ENCODE measurements around the gene MIS18BP1.
A peak's percentile ranks its signal among the peaks of the same experiment; 100 is the strongest.

Gene MIS18BP1

DNA sequence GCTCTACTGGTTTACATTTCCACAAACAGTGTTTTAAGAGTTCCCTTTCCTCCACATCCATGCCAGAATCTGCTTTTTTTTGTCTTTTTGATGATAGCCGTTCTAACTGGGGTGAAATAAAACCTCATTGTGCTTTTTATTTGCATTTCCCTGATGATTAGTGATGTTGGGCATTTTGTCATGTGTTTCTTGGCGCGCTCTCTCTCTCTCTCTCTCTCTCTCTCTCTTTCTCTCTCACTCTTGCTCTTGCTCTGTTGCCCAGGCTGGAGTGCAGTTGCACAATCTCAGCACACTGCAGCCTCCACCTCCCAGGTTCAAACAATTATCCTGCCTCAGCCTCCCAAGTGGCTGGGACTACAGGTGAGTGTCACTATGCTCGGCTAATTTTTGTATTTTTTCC lies 9.6 kb upstream of the MIS18BP1 start:
- Histone ChIP-seq H3K9ac (ENCODE audit: low read length) (no peak overlapping the region), H3K4me3 (ENCODE audit: low read depth, low read length) (no peak overlapping the region), H3K9me3 (ENCODE audit: control insufficient read depth, insufficient read depth, low read depth, low read length) (peaks cover 13% of the 10 kb centered on the region; the same call in 1 of the 2 replicates), H3K27ac (ENCODE audit: low read depth, low read length) (no peak overlapping the region), H3K27me3 (ENCODE audit: control insufficient read depth, insufficient read depth, low read length) (no peaks in the 10 kb centered on the region), H3K36me3 (ENCODE audit: control insufficient read depth, insufficient read depth, low read length) (no peaks in the 10 kb centered on the region), H3K4me1 (ENCODE audit: control insufficient read depth, insufficient read depth, low read length) (no peaks in the 10 kb centered on the region)

DNA sequence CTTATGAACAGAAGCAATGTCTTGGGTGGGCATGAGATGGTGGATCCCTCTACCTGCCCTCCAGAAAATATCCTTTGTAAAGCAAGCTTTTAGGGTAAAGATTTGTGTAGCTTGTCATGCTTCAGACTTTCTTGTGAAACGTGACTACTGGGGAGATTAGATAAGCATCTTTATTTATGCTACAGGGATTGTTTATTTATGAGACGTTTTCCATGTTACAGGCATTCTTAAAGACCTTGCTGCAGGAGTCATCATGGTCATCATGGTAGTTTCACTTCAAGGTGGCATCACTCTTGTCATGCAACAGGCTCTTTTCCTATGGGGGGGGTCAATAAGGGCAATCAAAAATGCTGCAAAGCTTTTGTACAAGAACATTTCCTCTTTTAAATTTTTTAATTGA lies 8.2 kb upstream of the MIS18BP1 start:
- Histone ChIP-seq H3K4me3 (ENCODE audit: low read depth, low read length) (no peak overlapping the region), H3K4me1 (ENCODE audit: control insufficient read depth, insufficient read depth, low read length) (no peaks in the 10 kb centered on the region), H3K9ac (ENCODE audit: low read length) (no peak overlapping the region), H3K27ac (ENCODE audit: low read depth, low read length) (no peak overlapping the region), H3K36me3 (ENCODE audit: control insufficient read depth, insufficient read depth, low read length) (no peaks in the 10 kb centered on the region), H3K27me3 (ENCODE audit: control insufficient read depth, insufficient read depth, low read length) (no peaks in the 10 kb centered on the region), H3K9me3 (ENCODE audit: control insufficient read depth, insufficient read depth, low read depth, low read length) (peaks cover 19% of the 10 kb centered on the region; the same call in 1 of the 2 replicates)

DNA sequence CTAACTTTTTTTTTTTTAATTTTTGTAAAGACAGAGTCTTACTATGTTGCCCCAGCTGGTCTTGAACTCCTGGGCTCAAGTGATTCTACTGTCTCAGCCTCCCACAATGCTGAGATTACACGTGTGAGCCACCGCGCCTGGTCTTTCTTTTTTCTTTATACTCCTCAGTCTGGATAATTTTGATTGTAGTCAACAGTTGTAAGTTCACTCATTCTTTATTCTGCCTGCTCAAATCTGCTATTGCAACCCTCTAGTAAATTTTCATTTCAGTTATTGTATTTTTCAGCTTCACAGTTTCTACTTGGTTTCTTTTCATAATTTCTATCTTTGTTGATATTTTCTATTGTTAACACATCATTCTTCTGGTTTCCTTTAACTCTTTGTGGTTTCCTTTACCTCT lies 5.8 kb upstream of the MIS18BP1 start:
- Histone ChIP-seq H3K4me3 (ENCODE audit: low read depth, low read length) (no peak overlapping the region), H3K9ac (ENCODE audit: low read length) (no peak overlapping the region), H3K27me3 (ENCODE audit: control insufficient read depth, insufficient read depth, low read length) (no peaks in the 10 kb centered on the region), H3K27ac (ENCODE audit: low read depth, low read length) (no peak overlapping the region), H3K4me1 (ENCODE audit: control insufficient read depth, insufficient read depth, low read length) (0 out of 2 replicates have a peak, but pooled peaks cover 2% of the 10 kb centered on the region), H3K36me3 (ENCODE audit: control insufficient read depth, insufficient read depth, low read length) (no peaks in the 10 kb centered on the region), H3K9me3 (ENCODE audit: control insufficient read depth, insufficient read depth, low read depth, low read length) (peaks cover 19% of the 10 kb centered on the region; the same call in 1 of the 2 replicates)

DNA sequence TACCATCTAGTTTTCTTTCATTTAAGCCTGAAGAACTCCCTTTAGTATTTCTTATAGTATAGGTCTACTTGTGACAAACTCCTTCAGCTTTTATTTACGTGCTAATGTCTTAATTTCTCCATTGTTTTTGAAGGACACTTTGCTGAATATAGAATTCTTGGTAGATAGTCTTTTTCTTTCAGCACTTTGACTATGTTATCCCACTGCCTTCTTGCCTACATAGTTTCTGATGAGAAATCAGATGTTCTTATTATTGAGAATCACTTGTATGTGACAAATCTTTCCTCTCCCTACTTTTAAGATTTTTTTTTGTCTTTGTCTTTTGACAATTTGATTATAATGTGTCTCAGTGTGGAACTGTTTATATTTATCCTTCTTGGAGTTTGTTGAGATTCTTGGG lies 5.1 kb upstream of the MIS18BP1 start:
- no peak overlapping the region for H3K9ac ChIP-seq (ENCODE audit: low read length)
- H3K27ac ChIP-seq (ENCODE audit: low read depth, low read length): no peak overlapping the region
- H3K9me3 ChIP-seq (ENCODE audit: control insufficient read depth, insufficient read depth, low read depth, low read length): peaks cover 22% of the 10 kb centered on the region; the same call in 1 of the 2 replicates
- H3K4me3 ChIP-seq (ENCODE audit: low read depth, low read length): no peak overlapping the region
- peaks cover 6% of the 10 kb centered on the region; the same call in 1 of the 2 replicates for H3K4me1 ChIP-seq (ENCODE audit: control insufficient read depth, insufficient read depth, low read length)
- no peaks in the 10 kb centered on the region for H3K27me3 ChIP-seq (ENCODE audit: control insufficient read depth, insufficient read depth, low read length)
- H3K36me3 ChIP-seq (ENCODE audit: control insufficient read depth, insufficient read depth, low read length): no peaks in the 10 kb centered on the region

DNA sequence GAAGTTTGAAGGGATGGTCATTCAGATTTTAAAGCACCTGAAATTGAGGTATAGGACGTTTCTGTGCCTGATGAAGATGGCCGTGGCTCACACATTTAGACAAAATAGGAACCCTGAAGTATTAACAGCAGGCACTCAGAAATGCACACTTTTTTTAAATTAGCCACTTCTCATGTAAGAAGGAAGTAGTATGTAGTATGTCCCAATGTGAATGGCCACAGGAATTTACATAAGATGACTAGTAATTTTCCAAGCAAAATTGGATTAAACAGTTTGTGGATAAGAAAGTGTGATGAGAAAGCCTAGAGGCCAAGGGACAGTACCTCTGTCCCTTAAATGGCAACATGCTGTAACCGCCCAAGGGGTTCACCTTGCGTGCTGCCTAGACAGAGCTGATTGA lies 1.8 kb upstream of the MIS18BP1 start:
- peaks cover 6% of the 10 kb centered on the region; the same call in 1 of the 2 replicates for H3K4me1 ChIP-seq (ENCODE audit: control insufficient read depth, insufficient read depth, low read length)
- no peaks in the 10 kb centered on the region for H3K36me3 ChIP-seq (ENCODE audit: control insufficient read depth, insufficient read depth, low read length)
- H3K4me3 ChIP-seq (ENCODE audit: low read depth, low read length): no peak overlapping the region
- H3K9me3 ChIP-seq (ENCODE audit: control insufficient read depth, insufficient read depth, low read depth, low read length): peaks cover 22% of the 10 kb centered on the region; the same call in 1 of the 2 replicates
- no peaks in the 10 kb centered on the region for H3K27me3 ChIP-seq (ENCODE audit: control insufficient read depth, insufficient read depth, low read length)
- no peak overlapping the region for H3K9ac ChIP-seq (ENCODE audit: low read length)
- H3K27ac ChIP-seq (ENCODE audit: low read depth, low read length): no peak overlapping the region

DNA sequence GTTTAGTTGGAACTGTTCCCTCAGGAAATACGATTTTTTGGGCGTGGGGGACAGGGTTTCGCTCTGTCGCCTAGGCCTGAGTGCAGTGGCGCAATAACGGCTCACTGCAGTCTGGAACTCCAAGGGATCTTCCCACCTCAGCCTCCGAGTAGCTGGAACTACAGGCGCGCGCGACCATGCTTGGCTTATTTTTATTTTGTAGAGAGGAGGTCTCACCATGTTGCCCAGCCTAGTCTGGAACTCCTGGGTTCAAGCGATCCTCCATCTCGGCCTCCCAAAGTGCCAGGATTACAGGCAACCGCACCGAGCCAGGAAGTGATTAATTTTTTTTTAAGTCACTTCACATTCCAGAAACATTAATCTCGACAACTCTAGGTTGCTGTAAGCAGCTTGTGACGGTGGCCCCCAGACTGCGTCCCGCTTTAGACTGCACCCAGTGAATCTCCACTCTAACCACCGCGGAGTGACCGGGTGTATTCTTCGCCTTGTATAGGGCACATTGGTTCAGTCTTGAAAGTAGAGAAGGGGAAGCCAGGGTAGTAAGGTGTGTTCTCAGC lies 830 bp upstream of the MIS18BP1 start:
- Histone ChIP-seq H3K9me3 (ENCODE audit: control insufficient read depth, insufficient read depth, low read depth, low read length) (peaks cover 20% of the 10 kb centered on the region; the same call in 1 of the 2 replicates), H3K4me3 (ENCODE audit: low read depth, low read length) (peak overlapping the region; percentile 94), H3K27me3 (ENCODE audit: control insufficient read depth, insufficient read depth, low read length) (no peaks in the 10 kb centered on the region), H3K4me1 (ENCODE audit: control insufficient read depth, insufficient read depth, low read length) (peaks cover 6% of the 10 kb centered on the region; the same call in 1 of the 2 replicates), H3K36me3 (ENCODE audit: control insufficient read depth, insufficient read depth, low read length) (no peaks in the 10 kb centered on the region), H3K27ac (ENCODE audit: low read depth, low read length) (peak overlapping the region; percentile 88), H3K9ac (ENCODE audit: low read length) (peak overlapping the region; percentile 80)

DNA sequence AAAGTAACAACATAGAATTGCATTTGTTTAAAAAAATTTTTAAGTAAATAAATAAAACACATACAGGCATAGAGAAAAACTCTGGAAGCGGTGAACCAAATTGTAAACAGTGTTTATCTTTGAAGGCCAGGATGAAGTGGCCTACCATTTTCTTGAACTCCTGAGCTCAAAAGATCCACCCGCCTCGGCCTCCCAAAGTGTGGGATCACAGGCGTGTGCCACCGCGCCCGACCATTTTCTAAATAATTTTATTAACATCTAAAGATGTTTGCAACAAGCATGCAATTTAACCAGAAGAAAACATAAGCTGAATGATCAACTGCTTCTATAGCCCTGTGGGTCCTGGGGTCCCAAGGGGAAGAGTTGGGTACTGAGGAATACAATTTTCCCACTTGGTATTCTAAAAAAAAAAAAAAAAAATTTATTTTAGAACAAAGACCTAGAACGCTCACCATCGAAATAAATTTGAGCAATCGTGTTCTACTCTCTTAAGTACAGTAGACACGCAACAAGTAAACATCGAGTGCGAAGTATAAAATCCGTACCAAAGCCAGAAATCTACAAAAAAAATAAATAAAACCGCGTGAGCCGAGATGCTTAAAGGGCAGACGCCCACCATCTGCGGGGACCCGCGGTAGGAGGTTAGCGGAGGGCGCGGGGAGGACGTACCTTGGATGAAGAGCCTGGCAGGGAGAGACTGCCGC lies 484 bp downstream of the MIS18BP1 start:
- H3K36me3 ChIP-seq (ENCODE audit: control insufficient read depth, insufficient read depth, low read length): no peaks in the 10 kb centered on the region
- H3K4me1 ChIP-seq (ENCODE audit: control insufficient read depth, insufficient read depth, low read length): peaks cover 6% of the 10 kb centered on the region; the same call in 1 of the 2 replicates
- H3K27me3 ChIP-seq (ENCODE audit: control insufficient read depth, insufficient read depth, low read length): no peaks in the 10 kb centered on the region
- H3K27ac ChIP-seq (ENCODE audit: low read depth, low read length): peak overlapping the region; percentile 88
- peak overlapping the region; percentile 94 for H3K4me3 ChIP-seq (ENCODE audit: low read depth, low read length)
- peaks cover 8% of the 10 kb centered on the region; the same call in 1 of the 2 replicates for H3K9me3 ChIP-seq (ENCODE audit: control insufficient read depth, insufficient read depth, low read depth, low read length)
- H3K9ac ChIP-seq (ENCODE audit: low read length): peak overlapping the region; percentile 91

DNA sequence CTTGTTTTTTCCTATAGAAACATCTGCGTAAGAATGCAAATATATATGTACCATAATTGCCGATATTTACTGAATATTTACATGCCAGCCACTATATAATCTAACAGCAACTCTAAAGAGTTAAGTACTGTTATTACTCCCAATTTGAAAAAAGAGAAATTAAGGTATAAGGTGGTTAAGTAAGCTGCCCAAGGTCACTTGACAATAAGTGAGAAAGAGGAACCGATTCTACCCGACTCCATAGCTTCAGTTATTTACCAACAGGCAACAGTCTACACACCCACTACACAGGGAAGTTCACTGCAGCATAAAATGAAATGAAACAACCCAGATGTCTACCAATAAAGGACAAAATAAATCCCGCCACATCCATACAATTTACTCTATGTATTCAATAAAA lies 1.1 kb downstream of the MIS18BP1 start:
- H3K4me3 ChIP-seq (ENCODE audit: low read depth, low read length): peak overlapping the region; percentile 94
- H3K27ac ChIP-seq (ENCODE audit: low read depth, low read length): no peak overlapping the region
- H3K4me1 ChIP-seq (ENCODE audit: control insufficient read depth, insufficient read depth, low read length): peaks cover 6% of the 10 kb centered on the region; the same call in 1 of the 2 replicates
- H3K36me3 ChIP-seq (ENCODE audit: control insufficient read depth, insufficient read depth, low read length): no peaks in the 10 kb centered on the region
- H3K9ac ChIP-seq (ENCODE audit: low read length): no peak overlapping the region
- H3K27me3 ChIP-seq (ENCODE audit: control insufficient read depth, insufficient read depth, low read length): no peaks in the 10 kb centered on the region
- H3K9me3 ChIP-seq (ENCODE audit: control insufficient read depth, insufficient read depth, low read depth, low read length): peaks cover 3% of the 10 kb centered on the region; the same call in 1 of the 2 replicates

DNA sequence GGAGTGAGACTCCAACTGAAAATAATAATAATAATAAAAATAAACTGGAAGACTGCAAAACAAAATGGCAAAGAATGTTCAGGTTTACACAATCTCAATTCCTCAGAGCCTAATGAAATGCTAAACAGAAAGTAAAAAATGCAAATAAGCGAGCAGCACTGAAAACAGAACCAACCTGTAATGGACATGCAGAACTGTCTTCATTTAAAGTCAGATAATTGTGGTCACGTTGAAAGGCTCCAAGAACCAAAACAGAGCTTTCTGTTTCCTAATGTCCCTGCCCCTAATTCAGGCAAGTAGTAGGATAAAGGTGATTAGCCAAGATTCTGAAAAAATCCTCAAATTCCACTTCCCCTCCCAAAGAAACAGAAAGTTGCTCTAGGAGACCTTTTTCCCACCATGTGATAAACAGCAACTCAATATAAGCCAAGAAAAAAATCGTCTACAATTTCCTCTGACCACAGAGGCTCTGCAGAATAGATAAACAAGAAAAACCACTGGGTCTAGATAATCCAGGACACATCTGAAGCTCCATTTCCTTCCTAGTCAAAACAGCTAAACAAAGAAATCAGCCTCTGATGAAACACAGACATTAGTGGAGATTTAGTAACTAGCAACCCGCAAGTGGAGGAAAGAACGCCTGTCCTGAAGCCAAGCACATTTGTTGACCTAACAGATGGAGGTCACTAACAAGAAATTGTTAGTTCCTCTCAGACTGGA lies 3.0 kb downstream of the MIS18BP1 start:
- H3K27ac ChIP-seq (ENCODE audit: low read depth, low read length): peak overlapping the region; percentile 34; the same call in 1 of the 2 replicates

DNA sequence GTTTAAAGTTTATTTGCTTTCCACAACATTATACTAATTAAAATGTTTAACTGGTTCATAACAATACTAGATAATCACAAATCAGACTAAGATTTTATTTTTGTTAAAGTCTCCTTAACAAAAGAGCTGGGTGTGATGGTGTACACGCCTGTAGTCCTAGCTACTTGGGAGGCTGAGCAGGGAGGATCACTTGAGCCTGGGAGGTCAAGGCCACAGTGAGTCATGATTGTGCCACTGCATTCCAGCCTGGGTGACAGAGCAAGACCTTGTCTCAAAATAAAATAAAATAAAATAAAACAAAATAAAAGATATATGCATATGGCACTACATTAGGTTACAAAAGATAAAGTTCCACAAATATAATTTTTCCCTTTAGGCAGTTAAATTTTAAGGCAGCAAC lies 5.6 kb downstream of the MIS18BP1 start:
- peaks cover 5% of the 10 kb centered on the region; the same call in 1 of the 2 replicates for H3K36me3 ChIP-seq (ENCODE audit: control insufficient read depth, insufficient read depth, low read length)
- peaks cover 11% of the 10 kb centered on the region for H3K4me1 ChIP-seq (ENCODE audit: control insufficient read depth, insufficient read depth, low read length)
- H3K9ac ChIP-seq (ENCODE audit: low read length): no peak overlapping the region
- no peaks in the 10 kb centered on the region for H3K9me3 ChIP-seq (ENCODE audit: control insufficient read depth, insufficient read depth, low read depth, low read length)
- H3K4me3 ChIP-seq (ENCODE audit: low read depth, low read length): no peak overlapping the region
- no peak overlapping the region for H3K27ac ChIP-seq (ENCODE audit: low read depth, low read length)
- H3K27me3 ChIP-seq (ENCODE audit: control insufficient read depth, insufficient read depth, low read length): no peaks in the 10 kb centered on the region

More for the DNA sequence above, 3.0 kb downstream of the MIS18BP1 start:
- Histone ChIP-seq H3K4me1 (ENCODE audit: control insufficient read depth, insufficient read depth, low read length) (peaks cover 16% of the 10 kb centered on the region), H3K9me3 (ENCODE audit: control insufficient read depth, insufficient read depth, low read depth, low read length) (peaks cover 3% of the 10 kb centered on the region; the same call in 1 of the 2 replicates), H3K36me3 (ENCODE audit: control insufficient read depth, insufficient read depth, low read length) (0 out of 2 replicates have a peak, but pooled peaks cover 3% of the 10 kb centered on the region), H3K4me3 (ENCODE audit: low read depth, low read length) (no peak overlapping the region), H3K9ac (ENCODE audit: low read length) (no peak overlapping the region), H3K27me3 (ENCODE audit: control insufficient read depth, insufficient read depth, low read length) (no peaks in the 10 kb centered on the region)

DNA sequence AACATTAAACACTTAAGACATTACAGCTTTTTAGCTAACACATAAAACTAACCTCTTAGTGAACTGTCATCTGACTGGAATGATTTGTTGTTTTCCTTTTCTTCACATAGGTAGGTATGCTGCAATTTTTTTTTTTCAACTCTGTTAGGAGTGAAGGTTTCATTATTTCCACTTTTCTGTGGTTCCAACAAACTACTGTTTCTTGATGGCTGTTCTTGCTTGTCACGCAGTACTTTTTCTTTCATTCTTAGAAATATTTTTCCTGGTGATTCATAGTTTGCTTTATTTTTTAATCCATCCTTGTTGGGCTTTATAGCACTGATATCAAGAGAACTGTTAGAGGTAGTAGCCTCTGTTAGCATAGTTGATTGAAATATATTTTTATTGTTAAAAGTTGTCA lies 6.3 kb downstream of the MIS18BP1 start:
- Histone ChIP-seq H3K9ac (ENCODE audit: low read length) (no peak overlapping the region), H3K4me1 (ENCODE audit: control insufficient read depth, insufficient read depth, low read length) (peaks cover 11% of the 10 kb centered on the region), H3K27ac (ENCODE audit: low read depth, low read length) (no peak overlapping the region), H3K4me3 (ENCODE audit: low read depth, low read length) (no peak overlapping the region), H3K9me3 (ENCODE audit: control insufficient read depth, insufficient read depth, low read depth, low read length) (no peaks in the 10 kb centered on the region), H3K36me3 (ENCODE audit: control insufficient read depth, insufficient read depth, low read length) (peaks cover 12% of the 10 kb centered on the region), H3K27me3 (ENCODE audit: control insufficient read depth, insufficient read depth, low read length) (no peaks in the 10 kb centered on the region)
